Type B pancreatic cell (in vitro differentiated cells): Measurements from ENCODE around the gene ADPRM. TPM values are rescaled to one million over a fixed set of nuclear protein-coding genes. Genes with fewer than 3 reads are reported as not detected.
A peak's percentile ranks its signal among the peaks of the same experiment; 100 is the strongest.
"Not testable (repeated sequence)": the region's sequence is repeated elsewhere in the genome, so short reads cannot be mapped to it uniquely, and the experiment has no call there.

Experiments
- DNase-seq: peaks from one replicate; pipeline ENCODE4 v3.0.0; 2021; ENCODE audit warnings: mixed read lengths; ENCODE audit not compliant: unreplicated experiment; ENCODE audit errors: extremely low spot score
- H3K27ac Mint-ChIP-seq: 2 replicates; pipeline ENCODE4 v1.8.0; 2021; ENCODE audit warnings: mild to moderate bottlenecking, mixed read lengths
- H3K27me3 Mint-ChIP-seq: 2 replicates; pipeline ENCODE4 v1.8.0; 2021; ENCODE audit warnings: mixed read lengths
- H3K36me3 Mint-ChIP-seq: 2 replicates; pipeline ENCODE4 v1.8.0; 2021; ENCODE audit warnings: mixed read lengths
- H3K4me1 Mint-ChIP-seq: one replicate; pipeline ENCODE4 v1.8.0; 2021; ENCODE audit warnings: mixed read lengths; ENCODE audit not compliant: unreplicated experiment
- H3K4me3 Mint-ChIP-seq: 2 replicates; pipeline ENCODE4 v1.8.0; 2021; ENCODE audit warnings: mild to moderate bottlenecking, mixed read lengths
- H3K9me3 Mint-ChIP-seq: 2 replicates; pipeline ENCODE4 v1.8.0; 2021; ENCODE audit warnings: mixed read lengths
- CTCF ChIP-seq: fragments of 200-600 bp; sonication (generic); conservative IDR thresholded peaks from 2 replicates; pipeline ENCODE4 v1.5.0; 2021; ENCODE audit warnings: antibody characterized with exemption, mild to moderate bottlenecking
- total RNA-seq: library from RNA; stranded (reverse); gene quantifications from 2 replicates; pipeline ENCODE4 v1.2.1, GENCODE V29; 2021; ENCODE audit warnings: low replicate concordance

Gene ADPRM
- total RNA-seq, 1 donor from 2014 or later = 9.7 TPM

GRCh38 chr17:10681866-10682446 is 15.4 kb upstream of the ADPRM start:
- TF ChIP-seq CTCF = no peak
- Mint-ChIP-seq H3K36me3 (peaks cover 47% of the 10 kb centered on the region), H3K4me1 (no peaks in the 10 kb centered on the region), H3K27me3 (no peaks in the 10 kb centered on the region), H3K9me3 (no peaks in the 10 kb centered on the region), H3K27ac (no peak overlapping the region), H3K4me3 (no peak overlapping the region)
- no peak for DNase-seq

- Mint-ChIP-seq H3K27ac (no peak overlapping the region), H3K4me3 (no peak overlapping the region), H3K36me3 (peaks cover 50% of the 10 kb centered on the region), H3K27me3 (no peaks in the 10 kb centered on the region), H3K9me3 (no peaks in the 10 kb centered on the region), H3K4me1 (no peaks in the 10 kb centered on the region)
- DNase-seq = no peak
- TF ChIP-seq CTCF = peak; percentile 76
Observed at GRCh38 chr17:10683853-10684252, 13.5 kb upstream of the ADPRM start.

- Mint-ChIP-seq H3K4me3 (no peak overlapping the region), H3K4me1 (no peaks in the 10 kb centered on the region), H3K36me3 (peaks cover 61% of the 10 kb centered on the region), H3K27ac (no peak overlapping the region), H3K27me3 (no peaks in the 10 kb centered on the region), H3K9me3 (no peaks in the 10 kb centered on the region)
- TF ChIP-seq CTCF = no peak
- no peak for DNase-seq
Observed at GRCh38 chr17:10687499-10687898, 9.9 kb upstream of the ADPRM start.

- H3K4me3 Mint-ChIP-seq = peak overlapping the region; percentile 95
- DNase-seq, H3K27me3 Mint-ChIP-seq, H3K9me3 Mint-ChIP-seq, H3K27ac Mint-ChIP-seq: not testable (repeated sequence)
- peaks cover 11% of the 10 kb centered on the region for H3K4me1 Mint-ChIP-seq
- peaks cover 18% of the 10 kb centered on the region for H3K36me3 Mint-ChIP-seq
Observed at GRCh38 chr17:10695875-10696407, 1.5 kb upstream of the ADPRM start.

- TF ChIP-seq CTCF = no peak
- Mint-ChIP-seq H3K4me3 (peak overlapping the region; percentile 95), H3K9me3 (no peaks in the 10 kb centered on the region), H3K27me3 (no peaks in the 10 kb centered on the region), H3K4me1 (peaks cover 21% of the 10 kb centered on the region), H3K36me3 (peaks cover 7% of the 10 kb centered on the region), H3K27ac (peak overlapping the region; percentile 87)
- DNase-seq = no peak
Observed at GRCh38 chr17:10698096-10698818, 863 bp downstream of the ADPRM start.

GRCh38 chr17:10699856-10700255 is 2.5 kb downstream of the ADPRM start:
- peak overlapping the region; percentile 58 for H3K4me3 Mint-ChIP-seq

More at GRCh38 chr17:10699856-10700255, 2.5 kb downstream of the ADPRM start:
- no peaks in the 10 kb centered on the region for H3K9me3 Mint-ChIP-seq
- H3K27me3 Mint-ChIP-seq = no peaks in the 10 kb centered on the region
- DNase-seq = no peak
- TF ChIP-seq CTCF = no peak
- peaks cover 21% of the 10 kb centered on the region for H3K4me1 Mint-ChIP-seq
- peaks cover 4% of the 10 kb centered on the region for H3K36me3 Mint-ChIP-seq
- no peak overlapping the region for H3K27ac Mint-ChIP-seq
